GM12874 (cell line): Measurements from ENCODE around the gene CHCHD3.

Source experiments
- TF ChIP-seq, protein P1 (sequence below): IDR thresholded peaks from 2 replicates; pipeline ENCODE4 v1.5.1; 2011; ENCODE audit warnings: low read depth, mild to moderate bottlenecking, control low read depth, low read length, moderate library complexity; ENCODE audit not compliant: insufficient read depth

Gene CHCHD3

DNA sequence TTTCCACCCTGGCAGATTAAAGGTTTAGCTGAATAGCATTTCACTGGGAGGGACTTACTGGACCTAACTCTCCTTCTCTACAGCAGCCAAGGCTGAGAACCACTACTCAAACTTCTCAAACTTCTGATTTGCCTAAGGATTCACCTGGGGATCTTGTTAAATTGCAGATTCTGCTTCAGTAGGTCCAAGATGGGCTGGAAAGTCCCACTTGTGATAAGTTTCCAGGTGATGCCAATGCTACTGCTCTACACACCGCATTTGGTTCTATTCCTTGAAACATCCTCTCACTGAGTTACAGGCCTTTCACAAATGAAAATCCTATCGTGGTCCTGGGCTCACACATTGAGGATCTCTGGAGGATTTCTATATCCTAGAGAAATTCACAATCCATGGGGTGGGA is 147.9 kb downstream of the CHCHD3 start:
- TF ChIP-seq, protein P1, sequence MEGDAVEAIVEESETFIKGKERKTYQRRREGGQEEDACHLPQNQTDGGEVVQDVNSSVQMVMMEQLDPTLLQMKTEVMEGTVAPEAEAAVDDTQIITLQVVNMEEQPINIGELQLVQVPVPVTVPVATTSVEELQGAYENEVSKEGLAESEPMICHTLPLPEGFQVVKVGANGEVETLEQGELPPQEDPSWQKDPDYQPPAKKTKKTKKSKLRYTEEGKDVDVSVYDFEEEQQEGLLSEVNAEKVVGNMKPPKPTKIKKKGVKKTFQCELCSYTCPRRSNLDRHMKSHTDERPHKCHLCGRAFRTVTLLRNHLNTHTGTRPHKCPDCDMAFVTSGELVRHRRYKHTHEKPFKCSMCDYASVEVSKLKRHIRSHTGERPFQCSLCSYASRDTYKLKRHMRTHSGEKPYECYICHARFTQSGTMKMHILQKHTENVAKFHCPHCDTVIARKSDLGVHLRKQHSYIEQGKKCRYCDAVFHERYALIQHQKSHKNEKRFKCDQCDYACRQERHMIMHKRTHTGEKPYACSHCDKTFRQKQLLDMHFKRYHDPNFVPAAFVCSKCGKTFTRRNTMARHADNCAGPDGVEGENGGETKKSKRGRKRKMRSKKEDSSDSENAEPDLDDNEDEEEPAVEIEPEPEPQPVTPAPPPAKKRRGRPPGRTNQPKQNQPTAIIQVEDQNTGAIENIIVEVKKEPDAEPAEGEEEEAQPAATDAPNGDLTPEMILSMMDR, result no peak

DNA sequence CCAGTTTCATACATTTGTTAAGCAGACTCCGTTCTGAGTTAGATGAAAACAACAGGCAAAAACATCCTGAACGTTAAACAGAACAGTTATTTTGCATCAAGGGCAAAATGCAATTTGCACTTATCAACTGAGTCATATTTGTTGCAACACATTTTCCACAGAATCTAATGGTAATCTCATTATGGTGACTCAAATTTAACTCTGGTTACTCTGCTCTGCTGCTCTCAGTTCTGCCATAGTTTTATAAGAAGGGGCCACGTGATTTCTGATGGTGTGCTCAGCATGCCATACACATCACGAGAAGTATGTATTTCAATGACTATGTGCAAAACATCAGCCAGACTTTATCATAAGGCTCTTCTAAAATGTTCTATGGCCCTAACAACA is 148.8 kb downstream of the CHCHD3 start:
- TF ChIP-seq, protein P1, result no peak

DNA sequence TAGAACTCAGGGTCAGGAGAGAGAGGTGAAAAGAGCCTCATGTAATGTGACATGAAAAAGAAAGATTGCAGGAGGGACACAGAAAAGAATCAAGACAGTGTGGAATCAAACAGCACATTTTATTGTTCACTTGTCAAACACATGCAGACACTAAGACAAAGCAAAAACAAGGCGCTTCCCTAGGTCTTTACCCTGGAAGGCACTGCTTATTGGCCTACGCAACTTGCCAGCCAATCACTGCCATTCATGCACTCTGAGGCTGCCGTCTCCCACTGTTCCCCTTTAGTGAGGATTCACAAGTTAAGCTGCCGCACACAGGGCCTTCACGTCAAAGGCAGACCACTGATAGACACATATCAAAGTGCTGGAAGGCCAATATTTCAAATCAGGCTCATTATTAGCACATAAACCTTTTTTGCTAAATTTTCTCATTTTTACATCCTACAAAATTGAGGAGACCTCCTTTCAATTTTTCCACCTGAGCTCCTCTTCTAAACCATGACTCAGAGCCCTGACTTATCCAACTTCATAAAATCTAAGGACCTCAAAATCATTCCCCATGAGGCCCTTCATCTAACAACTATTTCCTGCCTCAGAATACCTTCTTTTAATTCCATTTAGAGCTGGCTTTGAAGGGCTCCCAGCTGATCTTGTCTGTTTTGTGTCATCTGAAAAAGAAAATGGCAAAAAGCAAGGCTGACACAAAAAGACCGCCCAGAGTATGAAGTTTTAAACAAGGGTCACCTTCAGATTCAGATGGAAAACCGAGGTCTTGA is 149.4 kb downstream of the CHCHD3 start:
- TF ChIP-seq, protein P1, result no peak

DNA sequence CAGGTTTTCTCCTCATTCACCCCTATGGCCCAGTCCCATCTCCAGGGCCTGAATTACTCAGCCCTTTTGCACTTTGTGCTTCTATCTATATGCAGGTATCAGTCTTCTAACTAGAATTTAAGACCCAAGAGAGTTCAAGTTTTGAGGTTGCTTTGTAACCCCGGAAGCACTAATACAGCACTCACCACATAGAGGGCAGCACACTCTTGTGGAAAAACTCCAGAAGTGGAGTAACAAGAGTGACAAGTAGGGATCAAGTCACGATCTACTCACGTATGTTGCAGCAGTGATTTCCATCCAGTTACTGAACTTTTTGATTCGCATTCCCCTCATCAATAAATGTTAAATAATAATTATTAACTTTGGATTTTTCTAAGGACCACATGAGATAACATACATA is 151.0 kb downstream of the CHCHD3 start:
- TF ChIP-seq, protein P1, result no peak

DNA sequence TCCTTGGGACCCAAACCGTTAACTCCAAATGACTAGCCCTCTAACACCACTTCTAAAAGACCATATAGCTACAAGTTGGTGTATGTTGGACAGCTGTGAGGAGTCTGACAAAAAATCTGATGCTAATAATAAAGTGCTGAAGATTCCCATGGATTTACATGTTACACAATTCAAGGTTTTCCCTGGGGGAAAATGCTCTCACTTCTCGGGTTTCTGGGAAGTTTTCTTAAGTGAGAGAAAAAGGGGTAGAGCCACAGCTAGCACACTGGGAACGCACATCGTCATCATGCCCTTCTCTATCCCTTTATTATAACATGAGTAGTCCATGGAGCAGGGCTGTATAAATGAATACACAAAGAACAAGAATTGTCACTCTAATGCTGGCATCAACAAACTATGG is 162.1 kb downstream of the CHCHD3 start:
- TF ChIP-seq, protein P1, result no peak

DNA sequence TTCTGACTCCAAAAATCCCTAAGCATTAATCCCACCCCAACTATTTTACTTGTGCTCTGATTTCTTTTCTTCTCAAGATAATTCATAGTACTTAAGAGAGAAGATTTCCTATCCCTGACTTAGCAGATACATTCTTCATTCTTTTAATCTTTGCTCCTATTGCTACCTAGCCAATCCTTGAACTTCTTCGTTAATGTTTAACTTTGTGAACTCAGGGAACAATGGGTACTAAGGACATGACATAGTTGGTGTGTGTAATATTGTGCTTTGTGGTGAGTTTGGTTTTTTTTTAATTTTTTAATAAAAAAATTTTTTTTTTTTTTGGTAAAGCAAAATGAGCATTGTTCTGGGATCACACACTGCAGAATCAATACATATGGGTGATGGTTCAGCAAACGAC is 166.2 kb downstream of the CHCHD3 start:
- TF ChIP-seq, protein P1, result no peak

DNA sequence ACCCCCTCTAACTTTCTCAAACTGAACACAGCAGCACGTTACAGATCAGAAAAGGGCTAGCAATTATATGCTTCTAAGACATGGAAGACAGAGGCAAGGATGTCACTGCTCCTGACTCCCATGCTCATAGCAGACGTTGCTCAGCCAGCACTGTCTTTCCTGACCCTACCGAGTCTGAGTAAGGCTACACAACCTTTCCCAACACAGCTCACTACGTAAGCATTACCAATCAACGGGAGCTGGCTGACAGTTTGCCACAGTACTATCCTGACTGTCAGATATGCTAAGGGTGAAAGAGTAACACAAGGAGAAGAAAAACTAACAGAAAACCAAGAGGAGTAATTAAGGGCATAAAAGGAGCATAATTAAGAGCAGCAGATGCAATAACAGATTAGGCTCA is 171.2 kb downstream of the CHCHD3 start:
- TF ChIP-seq, protein P1, result no peak
